CMK (cell line): ENCODE data around the gene RAB30.

Source experiments
- DNase-seq: peaks from one replicate; pipeline ENCODE4 v3.0.0-alpha.2; 2010; ENCODE audit warnings: low read depth

Gene RAB30

GRCh38 chr11:83039566-83039965 is 32.1 kb downstream of the RAB30 start:
- no peak for DNase-seq

- no peak for DNase-seq
Observed at GRCh38 chr11:83037877-83038276, 33.8 kb downstream of the RAB30 start.

GRCh38 chr11:83036701-83037100 is 35.0 kb downstream of the RAB30 start:
- no peak for DNase-seq

- no peak for DNase-seq
Observed at GRCh38 chr11:83035070-83035854, 36.4 kb downstream of the RAB30 start.

- DNase-seq: no peak
Observed at GRCh38 chr11:83034673-83035014, 37.1 kb downstream of the RAB30 start.

GRCh38 chr11:83033972-83034672 is 37.6 kb downstream of the RAB30 start:
- DNase-seq: no peak

- no peak for DNase-seq
Observed at GRCh38 chr11:83033371-83033770, 38.3 kb downstream of the RAB30 start.

- DNase-seq: no peak
Observed at GRCh38 chr11:83031127-83031526, 40.6 kb downstream of the RAB30 start.

GRCh38 chr11:83027794-83028193 is 43.9 kb downstream of the RAB30 start:
- DNase-seq: no peak

GRCh38 chr11:83027289-83027688 is 44.4 kb downstream of the RAB30 start:
- no peak for DNase-seq

GRCh38 chr11:83026229-83026628 is 45.5 kb downstream of the RAB30 start:
- DNase-seq: no peak

GRCh38 chr11:83025267-83025704 is 46.4 kb downstream of the RAB30 start:
- DNase-seq: no peak

- DNase-seq: no peak
Observed at GRCh38 chr11:83024270-83024854, 47.3 kb downstream of the RAB30 start.

- no peak for DNase-seq
Observed at GRCh38 chr11:83023410-83023809, 48.3 kb downstream of the RAB30 start.

GRCh38 chr11:83021780-83022125 is 49.9 kb downstream of the RAB30 start:
- no peak for DNase-seq

- DNase-seq: no peak
Observed at GRCh38 chr11:83020942-83021779, 50.5 kb downstream of the RAB30 start.

- DNase-seq: no peak
Observed at GRCh38 chr11:83019888-83020579, 51.7 kb downstream of the RAB30 start.

GRCh38 chr11:83014951-83015350 is 56.7 kb downstream of the RAB30 start:
- DNase-seq: no peak

GRCh38 chr11:83012168-83013067 is 59.3 kb downstream of the RAB30 start:
- DNase-seq: no peak

- no peak for DNase-seq
Observed at GRCh38 chr11:83011333-83012167, 60.1 kb downstream of the RAB30 start.
